GM21717 (cell line): ENCODE measurements around the gene ZBTB12.
"Not testable (repeated sequence)": the region's sequence is repeated elsewhere in the genome, so short reads cannot be mapped to it uniquely, and the experiment has no call there.

Source experiments
- ATAC-seq: cut with Tn5 transposase; IDR thresholded peaks from one replicate; pipeline ENCODE4 v1.9.1; 2021; ENCODE audit warnings: mild to moderate bottlenecking, moderate library complexity; ENCODE audit not compliant: unreplicated experiment

Gene ZBTB12

GRCh38 chr6:31901953-31902643 is at the start of gene ZBTB12:
TSS of gene ZBTB12 (minus strand) at chr6:31902086. CDS start at chr6:31901305, 781 bp downstream.
- ATAC-seq, result no peak

GRCh38 chr6:31949926-31950548 is 48.2 kb upstream of the ZBTB12 start:
- ATAC-seq, result no peak

- no peak for ATAC-seq
Measured at GRCh38 chr6:31948753-31949413, 47.0 kb upstream of the ZBTB12 start.

GRCh38 chr6:31948306-31948705 is 46.4 kb upstream of the ZBTB12 start:
- no peak for ATAC-seq

GRCh38 chr6:31947864-31948263 is 46.0 kb upstream of the ZBTB12 start:
- no peak for ATAC-seq

- no peak for ATAC-seq
Measured at GRCh38 chr6:31947070-31947675, 45.3 kb upstream of the ZBTB12 start.

- ATAC-seq, result no peak
Measured at GRCh38 chr6:31946370-31946885, 44.5 kb upstream of the ZBTB12 start.

GRCh38 chr6:31945507-31946369 is 43.9 kb upstream of the ZBTB12 start, which contains the start of gene CFB:
TSS of gene CFB (plus strand) at chr6:31946095. CDS start at chr6:31946222, 127 bp downstream.
- no peak for ATAC-seq

GRCh38 chr6:31945154-31945506 is 43.2 kb upstream of the ZBTB12 start:
- ATAC-seq, result no peak

- ATAC-seq, result no peak
Measured at GRCh38 chr6:31943742-31944141, 41.9 kb upstream of the ZBTB12 start.

GRCh38 chr6:31940256-31940664 is 38.4 kb upstream of the ZBTB12 start:
- ATAC-seq, result no peak

GRCh38 chr6:31935823-31936222 is 33.9 kb upstream of the ZBTB12 start:
- no peak for ATAC-seq

GRCh38 chr6:31935021-31935420 is 33.1 kb upstream of the ZBTB12 start:
- ATAC-seq, result no peak

GRCh38 chr6:31933537-31933936 is 31.7 kb upstream of the ZBTB12 start:
- ATAC-seq, result no peak

GRCh38 chr6:31932137-31932536 is 30.3 kb upstream of the ZBTB12 start:
- not testable (repeated sequence) for ATAC-seq

- ATAC-seq, result no peak
Measured at GRCh38 chr6:31930962-31931361, 29.1 kb upstream of the ZBTB12 start.

- ATAC-seq, result no peak
Measured at GRCh38 chr6:31928672-31928939, 26.7 kb upstream of the ZBTB12 start.

- ATAC-seq, result no peak
Measured at GRCh38 chr6:31927863-31928671, 26.2 kb upstream of the ZBTB12 start.

- ATAC-seq, result no peak
Measured at GRCh38 chr6:31927242-31927862, 25.5 kb upstream of the ZBTB12 start, which contains the start of gene C2. TSS of gene C2 (plus strand) at chr6:31927717. CDS start at chr6:31927753, 36 bp downstream.
